Neural progenitor cell (in vitro differentiated cells): ENCODE results near the gene EMC6.

Source experiments
- EZH2 ChIP-seq: fragments of 200-600 bp; sonication (generic); IDR thresholded peaks from 2 replicates; pipeline ENCODE4 v1.6.1; 2017; ENCODE audit warnings: antibody characterized with exemption, mild to moderate bottlenecking, moderate library complexity
- EZH2phosphoT487 ChIP-seq: fragments of 200-600 bp; sonication (generic); IDR thresholded peaks from 2 replicates; pipeline ENCODE4 v1.6.1; 2017; ENCODE audit warnings: antibody characterized with exemption
- TF ChIP-seq, protein P1 (sequence below): fragments of 200-600 bp; sonication (generic); IDR thresholded peaks from 2 replicates; pipeline ENCODE4 v1.5.1; 2017; ENCODE audit warnings: antibody characterized with exemption, mild to moderate bottlenecking

DNA sequence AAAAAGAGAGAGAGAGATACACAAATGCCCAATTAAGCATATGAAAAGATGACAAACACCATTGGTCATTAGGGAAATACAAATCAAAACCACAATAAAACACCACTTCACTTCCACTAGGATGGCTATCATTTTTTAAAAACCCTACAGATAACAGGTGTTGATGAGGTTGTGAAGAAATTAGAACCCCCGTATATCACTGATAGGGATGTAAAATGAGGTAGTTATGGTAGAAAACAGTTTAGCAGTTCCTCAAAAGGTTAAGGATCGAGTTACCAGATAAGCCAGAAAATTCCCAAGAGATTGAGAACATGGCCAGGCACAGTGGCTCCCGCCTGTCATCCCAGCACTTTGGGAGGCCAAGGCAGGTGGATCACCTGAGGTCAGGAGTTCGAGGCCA, 24.5 kb downstream of the EMC6 start:
- TF ChIP-seq, protein P1, sequence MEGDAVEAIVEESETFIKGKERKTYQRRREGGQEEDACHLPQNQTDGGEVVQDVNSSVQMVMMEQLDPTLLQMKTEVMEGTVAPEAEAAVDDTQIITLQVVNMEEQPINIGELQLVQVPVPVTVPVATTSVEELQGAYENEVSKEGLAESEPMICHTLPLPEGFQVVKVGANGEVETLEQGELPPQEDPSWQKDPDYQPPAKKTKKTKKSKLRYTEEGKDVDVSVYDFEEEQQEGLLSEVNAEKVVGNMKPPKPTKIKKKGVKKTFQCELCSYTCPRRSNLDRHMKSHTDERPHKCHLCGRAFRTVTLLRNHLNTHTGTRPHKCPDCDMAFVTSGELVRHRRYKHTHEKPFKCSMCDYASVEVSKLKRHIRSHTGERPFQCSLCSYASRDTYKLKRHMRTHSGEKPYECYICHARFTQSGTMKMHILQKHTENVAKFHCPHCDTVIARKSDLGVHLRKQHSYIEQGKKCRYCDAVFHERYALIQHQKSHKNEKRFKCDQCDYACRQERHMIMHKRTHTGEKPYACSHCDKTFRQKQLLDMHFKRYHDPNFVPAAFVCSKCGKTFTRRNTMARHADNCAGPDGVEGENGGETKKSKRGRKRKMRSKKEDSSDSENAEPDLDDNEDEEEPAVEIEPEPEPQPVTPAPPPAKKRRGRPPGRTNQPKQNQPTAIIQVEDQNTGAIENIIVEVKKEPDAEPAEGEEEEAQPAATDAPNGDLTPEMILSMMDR: no peak
- TF ChIP-seq EZH2: no peak
- no peak for TF ChIP-seq EZH2phosphoT487
